ENCODE results near the gene FTO. TPM values are rescaled to one million over a fixed set of nuclear protein-coding genes. Genes with fewer than 3 reads are reported as not detected.
A peak's percentile ranks its signal among the peaks of the same experiment; 100 is the strongest.

Gene FTO
- total RNA-seq, 1 donor = 135 TPM

DNA sequence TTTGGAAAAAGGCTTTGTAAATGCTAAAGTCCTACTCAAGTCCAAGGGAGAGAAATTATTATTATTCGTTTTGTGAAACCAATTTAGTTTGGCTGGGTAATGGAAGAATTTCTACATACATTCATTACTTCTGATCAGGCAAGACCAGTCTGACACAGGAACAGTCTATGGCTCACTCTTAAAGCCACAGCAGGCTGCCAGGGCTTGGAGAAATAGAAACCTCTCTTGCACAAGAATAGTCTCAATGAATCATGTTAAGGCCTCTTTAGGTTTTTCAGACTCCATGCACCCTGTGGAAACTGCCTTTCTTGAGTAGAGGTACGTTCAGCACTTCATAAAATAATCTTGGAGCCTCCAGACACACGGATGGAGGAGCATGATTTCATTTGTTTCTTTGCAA lies 414.9 kb downstream of the FTO start:
- peak; percentile 17 for DNase-seq (ENCODE audit: low read depth)
- H3K4me3 ChIP-seq (ENCODE audit: low read depth, low read length) = no peak overlapping the region
- TF ChIP-seq, protein P1, sequence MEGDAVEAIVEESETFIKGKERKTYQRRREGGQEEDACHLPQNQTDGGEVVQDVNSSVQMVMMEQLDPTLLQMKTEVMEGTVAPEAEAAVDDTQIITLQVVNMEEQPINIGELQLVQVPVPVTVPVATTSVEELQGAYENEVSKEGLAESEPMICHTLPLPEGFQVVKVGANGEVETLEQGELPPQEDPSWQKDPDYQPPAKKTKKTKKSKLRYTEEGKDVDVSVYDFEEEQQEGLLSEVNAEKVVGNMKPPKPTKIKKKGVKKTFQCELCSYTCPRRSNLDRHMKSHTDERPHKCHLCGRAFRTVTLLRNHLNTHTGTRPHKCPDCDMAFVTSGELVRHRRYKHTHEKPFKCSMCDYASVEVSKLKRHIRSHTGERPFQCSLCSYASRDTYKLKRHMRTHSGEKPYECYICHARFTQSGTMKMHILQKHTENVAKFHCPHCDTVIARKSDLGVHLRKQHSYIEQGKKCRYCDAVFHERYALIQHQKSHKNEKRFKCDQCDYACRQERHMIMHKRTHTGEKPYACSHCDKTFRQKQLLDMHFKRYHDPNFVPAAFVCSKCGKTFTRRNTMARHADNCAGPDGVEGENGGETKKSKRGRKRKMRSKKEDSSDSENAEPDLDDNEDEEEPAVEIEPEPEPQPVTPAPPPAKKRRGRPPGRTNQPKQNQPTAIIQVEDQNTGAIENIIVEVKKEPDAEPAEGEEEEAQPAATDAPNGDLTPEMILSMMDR (IDR thresholded peaks at IDR 0.05; ENCODE audit: insufficient read depth, low read length) = no peak

DNA sequence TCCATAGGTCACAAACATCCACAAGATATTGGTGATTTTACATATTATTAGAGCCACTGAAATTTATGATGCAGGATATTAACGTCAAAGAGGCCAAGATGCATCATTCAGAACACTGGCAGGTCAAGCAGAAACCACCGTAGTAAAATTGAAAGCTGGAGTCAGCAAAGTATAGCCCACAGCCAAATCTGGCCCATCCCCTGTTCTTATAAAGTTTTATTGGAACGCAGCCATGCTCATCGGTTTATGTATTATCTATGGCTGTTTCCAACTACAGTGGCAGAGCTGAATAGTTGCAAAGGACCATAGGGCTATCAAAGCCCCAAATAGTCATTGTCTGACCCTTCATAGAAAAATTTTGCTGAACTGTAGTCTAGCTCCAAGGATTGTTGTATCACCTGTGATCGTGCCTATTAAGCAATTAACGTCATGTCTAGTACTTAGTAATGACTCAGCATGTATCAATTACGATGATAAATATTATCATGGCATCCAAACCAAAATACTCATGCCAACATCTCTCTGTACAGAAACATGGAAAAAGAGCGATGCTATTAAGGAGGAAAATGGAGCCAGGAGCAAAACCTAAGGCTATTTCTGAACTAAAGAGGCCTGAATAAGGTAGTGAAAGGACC lies 417.0 kb downstream of the FTO start:
- no peak for DNase-seq (ENCODE audit: low read depth)
- no peak overlapping the region for H3K4me3 ChIP-seq (ENCODE audit: low read depth, low read length)
- TF ChIP-seq, protein P1 (IDR thresholded peaks at IDR 0.05; ENCODE audit: insufficient read depth, low read length) = no peak

DNA sequence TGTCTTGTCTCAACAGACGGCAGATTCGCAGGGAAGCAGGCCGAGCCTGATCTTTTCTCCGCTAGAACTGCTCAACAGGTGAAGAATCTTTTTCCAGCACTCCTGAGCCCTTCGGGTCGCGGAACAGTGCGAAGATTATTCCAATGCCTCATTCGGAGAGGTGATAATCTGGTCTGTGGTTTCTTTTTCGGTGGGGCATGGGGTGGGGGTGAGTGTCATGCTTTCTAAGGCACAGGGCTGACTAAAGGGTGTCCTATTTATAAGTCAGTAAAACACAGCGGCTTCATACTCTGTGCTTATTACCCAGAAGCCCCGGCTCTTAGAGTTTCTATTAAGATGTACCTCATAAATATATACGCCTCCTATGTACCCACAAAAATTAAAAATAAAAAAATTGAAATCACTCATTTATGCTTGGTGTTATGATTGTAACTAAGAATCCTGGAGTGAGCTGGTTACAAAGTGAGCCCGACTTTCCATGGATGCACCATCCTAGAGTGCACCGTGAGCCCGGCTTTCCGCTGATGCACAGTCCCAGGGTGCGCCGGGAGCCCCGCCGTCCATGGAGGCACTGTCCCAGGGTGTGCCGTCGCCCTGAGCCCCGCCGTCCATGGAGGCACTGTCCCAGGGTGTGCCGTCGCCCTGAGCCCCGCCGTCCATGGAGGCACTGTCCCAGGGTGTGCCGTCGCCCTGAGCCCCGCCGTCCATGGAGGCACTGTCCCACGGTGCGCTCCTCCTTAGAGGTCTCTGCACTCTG lies 417.8 kb downstream of the FTO start:
- DNase-seq (ENCODE audit: low read depth) = no peak
- H3K4me3 ChIP-seq (ENCODE audit: low read depth, low read length) = no peak overlapping the region
- TF ChIP-seq, protein P1 (IDR thresholded peaks at IDR 0.05; ENCODE audit: insufficient read depth, low read length) = no peak

DNA sequence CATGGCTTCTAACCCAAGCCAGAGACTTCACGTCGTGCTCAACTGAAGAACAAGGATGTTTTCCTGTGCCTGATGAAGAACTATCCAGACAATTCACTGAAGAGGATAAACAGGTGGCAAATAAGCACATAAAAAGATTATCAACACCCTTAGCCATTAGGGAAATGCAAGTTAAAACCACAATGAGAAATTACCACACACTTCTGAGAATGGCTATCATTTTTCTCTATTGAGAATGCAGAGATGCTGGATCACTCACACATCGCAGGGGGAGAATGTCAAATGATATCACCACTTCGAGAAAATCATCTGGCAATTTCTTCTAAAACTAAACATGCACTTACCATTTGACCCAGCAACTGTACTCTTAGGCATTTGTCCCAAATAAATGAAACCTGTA lies 419.8 kb downstream of the FTO start:
- TF ChIP-seq, protein P1 (IDR thresholded peaks at IDR 0.05; ENCODE audit: insufficient read depth, low read length) = no peak

DNA sequence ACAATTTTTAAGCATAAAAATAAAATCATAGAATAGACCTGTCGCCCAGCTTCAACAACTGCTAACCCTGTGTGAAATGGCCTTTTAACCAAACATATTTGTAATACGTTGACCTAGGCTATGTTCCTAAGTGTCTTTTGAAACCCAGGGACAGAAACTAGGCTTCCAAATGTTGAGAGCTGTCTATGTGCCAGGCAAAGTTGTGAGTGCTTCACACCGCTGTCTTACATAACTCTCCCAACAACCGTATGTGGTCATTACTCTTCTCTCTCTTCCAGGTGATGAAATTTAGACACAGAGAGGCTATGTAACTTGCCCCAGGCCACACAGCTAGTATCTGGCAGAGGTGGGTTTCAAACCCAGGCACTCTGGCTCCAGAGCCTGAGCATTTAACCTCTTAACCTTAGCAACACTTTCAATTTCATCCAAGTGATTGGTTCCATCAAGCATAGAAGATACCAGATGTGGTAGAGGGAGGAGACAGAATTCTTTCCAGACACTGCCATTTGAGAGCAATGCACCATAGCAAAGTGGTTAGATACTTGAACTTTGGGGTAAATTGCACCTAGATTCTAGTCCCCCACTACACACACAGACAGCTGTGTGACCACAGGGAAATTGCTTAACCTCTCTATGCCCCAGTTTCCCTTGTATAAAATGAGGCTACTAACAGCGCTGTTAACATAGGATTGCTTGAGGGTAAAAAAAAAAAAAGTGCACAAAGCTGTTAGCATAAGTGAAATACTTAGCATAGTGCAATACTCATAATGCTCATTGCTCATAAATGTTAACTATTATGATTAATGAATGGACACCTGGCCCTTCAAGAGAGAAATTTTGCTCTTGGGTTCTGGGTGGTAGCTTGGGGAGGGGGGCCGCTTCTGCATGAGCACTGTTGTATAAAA lies 422.0 kb downstream of the FTO start:
- TF ChIP-seq, protein P1 (IDR thresholded peaks at IDR 0.05; ENCODE audit: insufficient read depth, low read length) = no peak
- DNase-seq (ENCODE audit: low read depth) = no peak
- no peak overlapping the region for H3K4me3 ChIP-seq (ENCODE audit: low read depth, low read length)

More for the DNA sequence above, 419.8 kb downstream of the FTO start:
- no peak overlapping the region for H3K4me3 ChIP-seq (ENCODE audit: low read depth, low read length)
- DNase-seq (ENCODE audit: low read depth) = no peak

DNA sequence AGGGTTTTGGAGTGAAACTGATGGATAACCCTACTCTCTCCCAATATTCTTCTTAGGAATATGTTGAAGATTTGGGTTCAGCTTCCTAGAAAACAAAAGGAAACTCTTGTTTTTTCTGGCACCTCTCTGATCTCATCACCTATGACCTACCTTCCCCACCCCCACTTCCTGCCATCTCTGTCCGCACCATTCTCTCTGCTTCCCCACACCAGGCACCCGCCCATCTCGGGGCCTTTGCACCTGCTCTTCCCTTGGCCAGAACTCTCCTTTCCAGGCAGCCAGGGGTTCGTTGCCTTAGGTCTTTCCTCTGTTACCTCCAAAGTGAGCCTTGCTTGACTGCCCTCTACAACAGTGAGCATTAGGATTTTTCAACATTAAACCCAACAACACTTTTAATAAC lies 423.0 kb downstream of the FTO start:
- DNase-seq (ENCODE audit: low read depth) = no peak
- no peak overlapping the region for H3K4me3 ChIP-seq (ENCODE audit: low read depth, low read length)
- TF ChIP-seq, protein P1 (IDR thresholded peaks at IDR 0.05; ENCODE audit: insufficient read depth, low read length) = no peak

Measured in fibroblast of the aortic adventitia (primary cell).